ENCODE results near the gene ITPKA. TPM values are rescaled to one million over a fixed set of nuclear protein-coding genes. Genes with fewer than 3 reads are reported as not detected.

The ITPKA gene
- total RNA-seq, 1 experiment from 2014 or later: 4.3 TPM

- H3K9me3 ChIP-seq (ENCODE audit: low read depth, low read length, poor library complexity, severe bottlenecking): no peaks in the 10 kb centered on the region
- TF ChIP-seq, protein P1, sequence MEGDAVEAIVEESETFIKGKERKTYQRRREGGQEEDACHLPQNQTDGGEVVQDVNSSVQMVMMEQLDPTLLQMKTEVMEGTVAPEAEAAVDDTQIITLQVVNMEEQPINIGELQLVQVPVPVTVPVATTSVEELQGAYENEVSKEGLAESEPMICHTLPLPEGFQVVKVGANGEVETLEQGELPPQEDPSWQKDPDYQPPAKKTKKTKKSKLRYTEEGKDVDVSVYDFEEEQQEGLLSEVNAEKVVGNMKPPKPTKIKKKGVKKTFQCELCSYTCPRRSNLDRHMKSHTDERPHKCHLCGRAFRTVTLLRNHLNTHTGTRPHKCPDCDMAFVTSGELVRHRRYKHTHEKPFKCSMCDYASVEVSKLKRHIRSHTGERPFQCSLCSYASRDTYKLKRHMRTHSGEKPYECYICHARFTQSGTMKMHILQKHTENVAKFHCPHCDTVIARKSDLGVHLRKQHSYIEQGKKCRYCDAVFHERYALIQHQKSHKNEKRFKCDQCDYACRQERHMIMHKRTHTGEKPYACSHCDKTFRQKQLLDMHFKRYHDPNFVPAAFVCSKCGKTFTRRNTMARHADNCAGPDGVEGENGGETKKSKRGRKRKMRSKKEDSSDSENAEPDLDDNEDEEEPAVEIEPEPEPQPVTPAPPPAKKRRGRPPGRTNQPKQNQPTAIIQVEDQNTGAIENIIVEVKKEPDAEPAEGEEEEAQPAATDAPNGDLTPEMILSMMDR (conservative IDR thresholded peaks at IDR 0.05; ENCODE audit: low read depth, low read length): no peak
- TF ChIP-seq EZH2 (IDR thresholded peaks at IDR 0.05; ENCODE audit: borderline replicate concordance, low read depth, low read length, poor library complexity, severe bottlenecking): no peak
- BruUV-seq (replicated peaks): no TSS peak
- H3K4me1 ChIP-seq (ENCODE audit: insufficient read depth, low read length, poor library complexity, severe bottlenecking): no peaks in the 10 kb centered on the region
- no peak for DNase-seq (ENCODE audit: low spot score)
- H3K27ac ChIP-seq (ENCODE audit: low read depth, low read length, poor library complexity, severe bottlenecking): no peak overlapping the region
- ChIA-PET CTCF (no interaction called here), POLR2A (ENCODE audit: low non-redundant PET) (interaction anchor here (0.7 kb wide), 1 partner anchor 45 kb away, joined by 5 read pairs; no protein-coding TSS in a partner anchor)
- peaks cover 32% of the 10 kb centered on the region for H3K36me3 ChIP-seq (ENCODE audit: insufficient read depth, low read length, poor library complexity, severe bottlenecking)
- intact Hi-C loops (cut with micrococcal nuclease; ENCODE audit: unreplicated experiment): no loop called here
- H3K4me3 ChIP-seq (ENCODE audit: low read depth, low read length, poor library complexity, severe bottlenecking): no peak overlapping the region
- H3K27me3 ChIP-seq (replicated peaks; ENCODE audit: insufficient read depth, low read depth, low read length, poor library complexity): no peaks in the 10 kb centered on the region
Measured at GRCh38 chr15:41483115-41483514, 10.6 kb upstream of the ITPKA start.

DNA sequence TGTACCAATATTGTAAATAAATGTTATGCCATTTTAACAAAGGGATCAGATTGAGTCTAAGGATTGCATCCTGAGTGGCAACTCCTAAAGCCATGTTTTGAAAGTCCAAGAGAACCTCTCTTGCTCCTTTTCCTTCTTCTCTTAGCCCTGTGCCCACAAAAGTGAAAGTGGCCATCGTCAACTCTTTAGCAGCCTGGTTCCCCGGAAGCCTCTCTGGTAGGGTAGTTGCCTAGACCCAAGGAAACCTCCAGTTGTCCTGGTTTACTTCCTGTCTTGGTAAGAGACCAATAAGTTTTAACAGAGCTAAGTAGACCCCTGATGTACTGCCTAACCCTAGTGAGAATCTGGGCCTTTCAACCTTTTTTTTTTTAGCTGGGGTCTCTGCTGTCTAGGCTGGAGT lies 10.2 kb upstream of the ITPKA start:
- no peak for DNase-seq (ENCODE audit: low spot score)
- intact Hi-C loops (cut with micrococcal nuclease; ENCODE audit: unreplicated experiment): no loop called here

GRCh38 chr15:41484937-41485625 lies 8.6 kb upstream of the ITPKA start:
- POLR2A ChIA-PET (ENCODE audit: low non-redundant PET): no interaction called here
- Histone ChIP-seq H3K27ac (ENCODE audit: low read depth, low read length, poor library complexity, severe bottlenecking) (no peak overlapping the region), H3K36me3 (ENCODE audit: insufficient read depth, low read length, poor library complexity, severe bottlenecking) (peaks cover 14% of the 10 kb centered on the region), H3K9me3 (ENCODE audit: low read depth, low read length, poor library complexity, severe bottlenecking) (no peaks in the 10 kb centered on the region), H3K4me3 (ENCODE audit: low read depth, low read length, poor library complexity, severe bottlenecking) (no peak overlapping the region), H3K4me1 (ENCODE audit: insufficient read depth, low read length, poor library complexity, severe bottlenecking) (no peaks in the 10 kb centered on the region), H3K27me3 (replicated peaks; ENCODE audit: insufficient read depth, low read depth, low read length, poor library complexity) (no peaks in the 10 kb centered on the region)
- BruUV-seq (replicated peaks): no TSS peak
- CTCF ChIA-PET: no interaction called here
- intact Hi-C loops (cut with micrococcal nuclease; ENCODE audit: unreplicated experiment): no loop called here
- TF ChIP-seq, protein P1 (conservative IDR thresholded peaks at IDR 0.05; ENCODE audit: low read depth, low read length): no peak
- TF ChIP-seq EZH2 (IDR thresholded peaks at IDR 0.05; ENCODE audit: borderline replicate concordance, low read depth, low read length, poor library complexity, severe bottlenecking): no peak
- no peak for DNase-seq (ENCODE audit: low spot score)

More for the DNA sequence above, 10.2 kb upstream of the ITPKA start:
- Histone ChIP-seq H3K4me3 (ENCODE audit: low read depth, low read length, poor library complexity, severe bottlenecking) (no peak overlapping the region), H3K4me1 (ENCODE audit: insufficient read depth, low read length, poor library complexity, severe bottlenecking) (no peaks in the 10 kb centered on the region), H3K9me3 (ENCODE audit: low read depth, low read length, poor library complexity, severe bottlenecking) (no peaks in the 10 kb centered on the region), H3K27ac (ENCODE audit: low read depth, low read length, poor library complexity, severe bottlenecking) (no peak overlapping the region), H3K36me3 (ENCODE audit: insufficient read depth, low read length, poor library complexity, severe bottlenecking) (peaks cover 29% of the 10 kb centered on the region), H3K27me3 (replicated peaks; ENCODE audit: insufficient read depth, low read depth, low read length, poor library complexity) (no peaks in the 10 kb centered on the region)
- POLR2A ChIA-PET (ENCODE audit: low non-redundant PET): interaction anchor here (0.7 kb wide), 1 partner anchor 45 kb away, joined by 5 read pairs; no protein-coding TSS in a partner anchor
- BruUV-seq (replicated peaks): no TSS peak
- TF ChIP-seq, protein P1 (conservative IDR thresholded peaks at IDR 0.05; ENCODE audit: low read depth, low read length): no peak
- no peak for TF ChIP-seq EZH2 (IDR thresholded peaks at IDR 0.05; ENCODE audit: borderline replicate concordance, low read depth, low read length, poor library complexity, severe bottlenecking)
- CTCF ChIA-PET: no interaction called here
